T47D (cell line): ENCODE measurements around the gene ARL4C.

Experiments
- DNase-seq, 2 experiments: peaks; one replicate each; pipeline versions ENCODE4 v3.0.0 to v3.0.0-alpha.2; 2011 to 2012; ENCODE audit warnings: low read depth in 1 of 2, low spot score in 1 of 2
- JUND ChIP-seq: IDR thresholded peaks from 2 replicates; pipeline ENCODE4 v1.6.1; 2012; ENCODE audit warnings: low read depth
- in situ Hi-C: cut with HindIII; loops from 2 replicates; pipeline ENCODE4 v1.10.0; 2016; ENCODE audit warnings: low sequenced_read_pairs, low pct_unique_long_range_greater_than_20kb

Gene ARL4C

GRCh38 chr2:234493796-234494195, 3.1 kb downstream of the ARL4C start:
- in situ Hi-C loops = no loop called here
- no peak for DNase-seq
- TF ChIP-seq JUND = no peak

GRCh38 chr2:234492717-234493485, 4.0 kb downstream of the ARL4C start:
- no peak for TF ChIP-seq JUND
- in situ Hi-C loops = no loop called here

GRCh38 chr2:234491897-234492296, 5.0 kb downstream of the ARL4C start:
- in situ Hi-C loops = no loop called here
- no peak for DNase-seq
- no peak for TF ChIP-seq JUND

More at GRCh38 chr2:234492717-234493485, 4.0 kb downstream of the ARL4C start:
- no peak for DNase-seq

GRCh38 chr2:234491281-234491680, 5.6 kb downstream of the ARL4C start:
- DNase-seq = no peak
- in situ Hi-C loops = no loop called here
- TF ChIP-seq JUND = no peak

- no peak for TF ChIP-seq JUND
- no peak for DNase-seq
- in situ Hi-C loops = no loop called here
Measured at GRCh38 chr2:234490271-234491091, 6.4 kb downstream of the ARL4C start.

- TF ChIP-seq JUND = no peak
- DNase-seq = no peak
- in situ Hi-C loops = no loop called here
Measured at GRCh38 chr2:234488913-234489451, 7.9 kb downstream of the ARL4C start.

- DNase-seq = no peak
- in situ Hi-C loops = no loop called here
- no peak for TF ChIP-seq JUND
Measured at GRCh38 chr2:234488486-234488885, 8.4 kb downstream of the ARL4C start.

GRCh38 chr2:234487356-234487755, 9.5 kb downstream of the ARL4C start:
- in situ Hi-C loops = no loop called here
- DNase-seq = no peak
- TF ChIP-seq JUND = no peak

GRCh38 chr2:234483568-234484251, 13.2 kb downstream of the ARL4C start:
- in situ Hi-C loops = no loop called here
- no peak for TF ChIP-seq JUND
- DNase-seq = no peak

- TF ChIP-seq JUND = no peak
- in situ Hi-C loops = no loop called here
Measured at GRCh38 chr2:234481301-234481700, 15.6 kb downstream of the ARL4C start.

GRCh38 chr2:234480337-234480736, 16.5 kb downstream of the ARL4C start:
- in situ Hi-C loops = no loop called here
- TF ChIP-seq JUND = no peak
- DNase-seq = no peak

More at GRCh38 chr2:234481301-234481700, 15.6 kb downstream of the ARL4C start:
- no peak for DNase-seq

GRCh38 chr2:234479465-234479864, 17.4 kb downstream of the ARL4C start:
- in situ Hi-C loops = no loop called here
- TF ChIP-seq JUND = no peak
- DNase-seq = no peak
